GM18868 (cell line): Measurements from ENCODE around the gene LSM2.
"Not testable (repeated sequence)": the region's sequence is repeated elsewhere in the genome, so short reads cannot be mapped to it uniquely, and the experiment has no call there.

ENCODE experiments used
- ATAC-seq: cut with Tn5 transposase; IDR thresholded peaks from one replicate; pipeline ENCODE4 v1.9.1; 2021; ENCODE audit warnings: mild to moderate bottlenecking, moderate library complexity; ENCODE audit not compliant: unreplicated experiment

The LSM2 gene

GRCh38 chr6:31806470-31807272 lies at the start of gene LSM2:
Gene LSM2, minus strand, starts transcription at chr6:31806966. Its CDS starts 209 bp downstream, at chr6:31806757.
- peak; percentile 89 for ATAC-seq

GRCh38 chr6:31851980-31852718 lies 45.4 kb upstream of the LSM2 start:
- ATAC-seq, result not testable (repeated sequence)

DNA sequence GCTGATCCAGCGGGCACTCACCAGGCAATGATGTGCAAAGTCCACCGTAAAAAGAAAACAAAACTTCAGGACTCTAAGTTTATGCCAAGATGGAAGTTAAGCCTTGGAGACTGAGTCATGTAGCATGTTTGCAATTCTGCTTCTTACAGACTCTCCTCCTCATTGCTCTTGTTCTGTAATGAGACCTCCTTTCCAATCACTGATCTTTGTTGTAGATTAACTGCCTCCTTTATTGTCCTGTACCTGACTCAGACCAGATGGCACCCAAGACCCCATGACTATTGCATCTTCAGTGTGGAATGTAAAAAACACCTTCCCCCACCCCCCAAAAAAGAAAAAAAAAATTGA lies 44.7 kb upstream of the LSM2 start:
- ATAC-seq, result no peak

- no peak for ATAC-seq
Observed at GRCh38 chr6:31850765-31851484, 44.2 kb upstream of the LSM2 start.

- no peak for ATAC-seq
Observed at GRCh38 chr6:31847276-31847978, 40.7 kb upstream of the LSM2 start.

DNA sequence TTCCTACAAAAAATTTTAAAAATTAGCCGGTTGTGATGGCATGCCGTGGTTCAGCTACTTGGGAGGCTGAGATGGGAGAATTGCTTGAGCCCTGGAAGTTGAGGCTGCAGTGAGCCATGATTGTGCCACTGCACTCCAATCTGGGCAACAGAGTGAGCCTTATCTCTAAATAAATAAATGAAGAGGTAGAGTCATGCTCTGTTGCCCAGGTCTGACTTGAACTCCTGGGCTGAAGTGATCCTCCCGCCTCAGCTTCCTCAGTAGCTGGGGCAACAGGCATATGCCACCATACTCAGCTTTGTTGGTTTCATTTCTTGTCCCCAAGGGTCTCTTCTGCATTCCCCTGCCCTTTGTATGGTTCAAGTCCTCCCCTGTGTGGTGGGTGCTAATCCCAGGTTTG lies 37.7 kb upstream of the LSM2 start:
- no peak for ATAC-seq

GRCh38 chr6:31842053-31842452 lies 35.3 kb upstream of the LSM2 start:
- no peak for ATAC-seq

GRCh38 chr6:31839779-31840126 lies 33.0 kb upstream of the LSM2 start:
- not testable (repeated sequence) for ATAC-seq

DNA sequence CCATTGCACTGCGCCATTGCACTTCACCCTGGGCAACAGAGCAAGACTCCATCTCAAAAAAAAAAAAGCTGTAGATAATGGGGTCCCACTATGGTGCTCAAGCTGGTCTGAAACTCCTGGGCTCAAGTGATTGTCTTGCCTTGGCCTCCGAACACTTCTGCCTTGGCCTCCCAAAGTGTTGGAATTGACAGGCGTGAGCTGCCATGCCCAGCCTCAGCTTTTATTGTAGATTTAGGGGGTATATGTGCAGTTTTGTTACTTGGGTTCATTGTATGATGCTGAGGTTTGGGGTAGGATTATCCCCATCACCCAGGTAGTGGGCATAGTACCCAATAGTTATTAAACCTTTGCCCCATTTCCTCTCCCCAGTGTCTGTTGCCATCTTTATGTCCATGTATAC lies 32.2 kb upstream of the LSM2 start:
- ATAC-seq, result no peak

- ATAC-seq, result not testable (repeated sequence)
Observed at GRCh38 chr6:31838114-31838553, 31.4 kb upstream of the LSM2 start.

- ATAC-seq, result no peak
Observed at GRCh38 chr6:31837369-31838113, 30.8 kb upstream of the LSM2 start.

DNA sequence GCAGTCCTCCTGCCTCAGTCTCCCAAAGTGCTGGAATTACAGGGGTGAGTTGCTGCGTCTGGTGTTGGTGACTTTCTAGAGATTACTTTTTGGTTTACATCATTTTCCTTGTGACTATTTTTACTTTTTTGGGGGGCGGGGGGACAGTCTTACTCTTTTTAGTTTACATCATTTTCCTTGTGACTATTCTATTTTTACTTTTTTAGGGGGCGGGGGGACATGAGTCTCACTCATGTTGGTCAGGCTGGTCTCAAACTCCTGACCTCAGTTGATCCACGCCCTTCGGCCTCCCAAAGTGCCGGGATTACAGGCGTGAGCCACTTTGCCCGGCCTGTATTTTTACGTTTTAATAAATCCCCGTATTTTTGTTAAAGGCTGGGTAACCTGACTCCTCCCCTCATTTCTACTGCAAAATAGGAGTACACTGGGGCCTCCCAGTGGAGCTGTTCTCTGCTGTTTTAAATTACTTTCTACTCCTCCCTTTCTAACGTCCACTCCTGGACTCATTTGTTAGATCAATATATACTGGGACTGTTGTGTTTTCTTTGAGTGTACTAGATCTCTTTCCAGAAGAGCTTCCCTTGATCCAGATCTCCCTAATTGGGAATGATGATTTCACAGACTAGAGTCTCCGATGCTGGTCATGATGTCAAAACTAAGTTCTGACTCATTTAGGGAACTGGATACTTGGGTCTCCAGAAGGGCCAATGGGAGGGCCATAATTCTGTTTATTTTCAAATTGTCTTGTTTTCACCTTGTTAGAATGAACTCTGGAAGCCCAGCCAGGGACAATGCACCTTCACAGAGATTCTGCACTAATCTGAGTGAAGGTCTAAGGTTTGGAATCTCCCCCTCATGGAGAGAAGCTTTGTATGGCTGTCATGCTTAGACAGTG lies 30.0 kb upstream of the LSM2 start:
- no peak for ATAC-seq

DNA sequence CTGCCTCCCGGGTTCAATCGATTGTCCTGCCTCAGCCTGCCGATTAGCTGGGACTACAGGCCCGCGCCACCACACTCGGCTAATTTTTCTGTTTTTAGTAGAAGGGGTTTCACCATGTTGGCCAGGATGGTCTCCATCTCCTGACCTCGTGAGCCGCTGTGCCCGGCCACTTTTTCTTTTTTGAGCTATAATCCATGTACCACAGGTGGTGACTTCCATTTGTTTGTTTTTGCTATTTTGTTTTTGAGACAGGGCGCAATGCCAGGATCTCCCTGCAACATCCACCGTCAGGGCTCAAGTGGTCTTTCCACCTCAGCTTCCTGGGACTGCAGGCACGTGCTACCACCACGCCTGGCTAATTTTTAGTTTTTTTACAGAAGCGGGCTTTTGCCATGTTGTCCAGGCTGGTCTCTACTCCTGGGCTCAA lies 29.3 kb upstream of the LSM2 start:
- ATAC-seq, result no peak

DNA sequence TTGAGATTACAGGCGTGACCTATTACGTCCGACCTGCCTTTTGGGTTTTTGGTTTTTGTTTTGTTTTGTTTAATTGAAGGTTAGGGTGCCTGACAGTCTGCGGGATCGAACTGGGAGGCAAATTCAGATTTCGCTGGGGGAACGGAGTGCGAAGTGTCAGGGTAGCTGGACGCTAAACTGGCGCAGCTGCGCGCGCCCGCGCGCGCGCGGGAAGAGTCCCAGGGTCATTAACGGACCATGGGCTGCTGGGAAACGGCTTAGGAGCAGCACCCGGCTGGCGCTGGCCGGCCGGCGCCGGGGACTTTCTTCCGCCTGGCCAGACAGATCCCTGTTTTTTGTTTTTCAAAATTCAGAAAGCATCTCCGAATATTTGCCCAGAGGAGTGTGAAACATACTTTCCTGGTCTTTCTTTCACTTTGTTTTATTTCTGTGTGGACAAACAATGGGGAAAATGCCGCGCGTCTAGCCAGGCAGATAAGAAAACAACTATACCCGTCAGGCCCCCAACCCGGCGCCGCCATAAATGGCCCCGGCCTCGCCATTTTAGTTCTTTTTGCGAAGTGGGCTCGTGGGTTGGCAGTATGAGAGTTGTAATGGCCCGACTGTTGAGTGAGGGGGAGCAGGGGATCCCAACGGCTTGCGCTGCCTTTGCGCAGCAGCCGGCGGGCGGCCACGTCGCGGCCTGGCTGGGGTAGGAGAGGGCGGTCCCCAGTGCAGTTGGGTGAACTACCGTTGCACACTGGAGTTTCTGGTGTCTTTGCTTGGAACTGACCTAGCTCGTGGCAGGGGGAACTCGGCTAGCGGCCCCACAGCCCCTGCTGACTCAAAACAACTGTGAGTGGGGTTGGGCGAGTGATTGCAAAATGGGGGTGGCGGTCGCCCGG lies 27.8 kb upstream of the LSM2 start:
- ATAC-seq, result no peak

GRCh38 chr6:31831350-31832215 lies 24.8 kb upstream of the LSM2 start:
- no peak for ATAC-seq

DNA sequence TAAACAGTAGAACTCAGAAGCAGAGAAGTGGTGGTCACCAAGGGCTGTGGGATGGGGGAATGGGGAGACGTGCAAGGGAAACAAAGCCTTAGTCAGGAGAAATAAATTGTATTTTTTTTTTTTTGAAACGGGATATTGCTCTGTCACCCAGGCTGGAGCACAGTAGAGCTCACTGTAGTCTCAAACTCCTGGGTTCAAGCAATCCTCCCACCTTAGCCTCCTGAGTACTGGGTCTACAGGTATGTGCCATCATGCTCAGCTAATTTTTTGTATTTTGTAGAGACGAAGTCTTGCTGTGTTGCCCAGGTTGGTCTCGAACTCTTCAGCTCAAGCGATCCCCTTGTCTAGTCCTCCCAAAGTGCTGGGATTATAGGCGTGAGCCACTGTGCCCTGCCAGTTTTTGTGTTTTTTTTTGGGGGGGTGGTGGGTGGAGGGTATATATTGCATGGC lies 24.1 kb upstream of the LSM2 start:
- no peak for ATAC-seq

GRCh38 chr6:31829633-31830283 lies 23.0 kb upstream of the LSM2 start:
- ATAC-seq, result no peak
